GM18909 (cell line): ENCODE results near the gene CABLES2.

ENCODE experiments used
- ATAC-seq: cut with Tn5 transposase; IDR thresholded peaks from one replicate; pipeline ENCODE4 v1.9.1; 2021; ENCODE audit warnings: mild to moderate bottlenecking; ENCODE audit not compliant: unreplicated experiment, poor library complexity

Gene CABLES2

GRCh38 chr20:62392077-62392418 is 15.0 kb downstream of the CABLES2 start:
- ATAC-seq, result no peak

- no peak for ATAC-seq
Observed at GRCh38 chr20:62391165-62392076, 15.7 kb downstream of the CABLES2 start.

- ATAC-seq, result no peak
Observed at GRCh38 chr20:62390317-62391164, 16.5 kb downstream of the CABLES2 start.

- no peak for ATAC-seq
Observed at GRCh38 chr20:62389601-62390087, 17.4 kb downstream of the CABLES2 start.

GRCh38 chr20:62388839-62389600 is 18.1 kb downstream of the CABLES2 start:
- no peak for ATAC-seq

- no peak for ATAC-seq
Observed at GRCh38 chr20:62387933-62388635, 19.0 kb downstream of the CABLES2 start.

GRCh38 chr20:62387219-62387913 is 19.7 kb downstream of the CABLES2 start:
- no peak for ATAC-seq

- peak; percentile 79 for ATAC-seq
Observed at GRCh38 chr20:62386383-62387218, 20.5 kb downstream of the CABLES2 start, which contains the start of gene RPS21. Gene RPS21 (plus strand): TSS chr20:62387103. CDS start chr20:62387339, 236 bp downstream.

- ATAC-seq, result peak; percentile 65
Observed at GRCh38 chr20:62382306-62383198, 24.5 kb downstream of the CABLES2 start.

GRCh38 chr20:62381842-62382241 is 25.2 kb downstream of the CABLES2 start:
- ATAC-seq, result no peak

- no peak for ATAC-seq
Observed at GRCh38 chr20:62381202-62381797, 25.8 kb downstream of the CABLES2 start.

- ATAC-seq, result no peak
Observed at GRCh38 chr20:62378215-62378614, 28.9 kb downstream of the CABLES2 start.

- no peak for ATAC-seq
Observed at GRCh38 chr20:62377615-62378178, 29.4 kb downstream of the CABLES2 start.

- no peak for ATAC-seq
Observed at GRCh38 chr20:62377064-62377461, 30.0 kb downstream of the CABLES2 start.

GRCh38 chr20:62376112-62377063 is 30.7 kb downstream of the CABLES2 start:
- no peak for ATAC-seq
